Measurements from ENCODE around the gene NKIRAS2.

NKIRAS2 gene

GRCh38 chr17:42019509-42020404 is at the start of gene NKIRAS2:
TSS of gene NKIRAS2 (plus strand) at chr17:42020090. CDS start at chr17:42021578, 1,488 bp downstream.
- peak; percentile 95 for TF ChIP-seq CTCF (IDR thresholded peaks at IDR 0.05; ENCODE audit: borderline replicate concordance, insufficient read depth, low read depth, low read length)
- peak within 1 kb of the TSS; percentile 79 for H3K4me3 ChIP-seq (ENCODE audit: low read depth, low read length)

- no peak for TF ChIP-seq CTCF (IDR thresholded peaks at IDR 0.05; ENCODE audit: borderline replicate concordance, insufficient read depth, low read depth, low read length)
Measured at GRCh38 chr17:41970901-41971331, 49.0 kb upstream of the NKIRAS2 start.

GRCh38 chr17:41971721-41972523 is 48.0 kb upstream of the NKIRAS2 start:
- no peak overlapping the region for H3K4me3 ChIP-seq (ENCODE audit: low read depth, low read length)
- no peak for TF ChIP-seq CTCF (IDR thresholded peaks at IDR 0.05; ENCODE audit: borderline replicate concordance, insufficient read depth, low read depth, low read length)

More at GRCh38 chr17:41970901-41971331, 49.0 kb upstream of the NKIRAS2 start:
- no peak overlapping the region for H3K4me3 ChIP-seq (ENCODE audit: low read depth, low read length)

GRCh38 chr17:41972571-41973407 is 47.1 kb upstream of the NKIRAS2 start:
- no peak overlapping the region for H3K4me3 ChIP-seq (ENCODE audit: low read depth, low read length)
- no peak for TF ChIP-seq CTCF (IDR thresholded peaks at IDR 0.05; ENCODE audit: borderline replicate concordance, insufficient read depth, low read depth, low read length)

GRCh38 chr17:41973408-41973811 is 46.5 kb upstream of the NKIRAS2 start:
- no peak for TF ChIP-seq CTCF (IDR thresholded peaks at IDR 0.05; ENCODE audit: borderline replicate concordance, insufficient read depth, low read depth, low read length)
- H3K4me3 ChIP-seq (ENCODE audit: low read depth, low read length): no peak overlapping the region

- no peak overlapping the region for H3K4me3 ChIP-seq (ENCODE audit: low read depth, low read length)
- TF ChIP-seq CTCF (IDR thresholded peaks at IDR 0.05; ENCODE audit: borderline replicate concordance, insufficient read depth, low read depth, low read length): no peak
Measured at GRCh38 chr17:41974031-41974430, 45.9 kb upstream of the NKIRAS2 start.

Data from GM12875 (cell line).